Endodermal cell (in vitro differentiated cells): Measurements from ENCODE around the gene LRRC49. TPM values are rescaled to one million over a fixed set of nuclear protein-coding genes. Genes with fewer than 3 reads are reported as not detected.

ENCODE experiments used
- DNase-seq: peaks from one replicate; pipeline ENCODE4 v3.0.0-alpha.2; 2017
- H3K27ac ChIP-seq: 2 replicates; pipeline ENCODE4 v1.5.1; 2013; ENCODE audit warnings: mild to moderate bottlenecking, low read depth, low read length, moderate library complexity
- H3K27me3 ChIP-seq: 2 replicates; pipeline ENCODE4 v1.6.1; 2013; ENCODE audit warnings: mild to moderate bottlenecking, low read length, moderate library complexity; ENCODE audit not compliant: insufficient read depth, control insufficient read depth, poor library complexity, severe bottlenecking
- H3K36me3 ChIP-seq: 2 replicates; pipeline ENCODE4 v1.7.0; 2013; ENCODE audit warnings: mild to moderate bottlenecking, low read length, moderate library complexity; ENCODE audit not compliant: control insufficient read depth, insufficient read depth
- H3K4me1 ChIP-seq: one replicate; pipeline ENCODE4 v1.7.0; 2013; ENCODE audit warnings: low read length; ENCODE audit not compliant: control insufficient read depth, insufficient read depth
- H3K4me3 ChIP-seq: 2 replicates; pipeline ENCODE4 v1.5.1; 2013; ENCODE audit warnings: mild to moderate bottlenecking, low read length, moderate library complexity
- H3K9ac ChIP-seq: 2 replicates; pipeline ENCODE4 v1.6.1; 2013; ENCODE audit warnings: mild to moderate bottlenecking, low read length, moderate library complexity; ENCODE audit not compliant: poor library complexity, severe bottlenecking; ENCODE audit errors: extremely low read depth
- H3K9me3 ChIP-seq: 2 replicates; pipeline ENCODE4 v1.6.1; 2013; ENCODE audit warnings: mild to moderate bottlenecking, low read length, moderate library complexity; ENCODE audit not compliant: control insufficient read depth
- H3K27ac Mint-ChIP-seq: 2 replicates; pipeline ENCODE4 v1.8.0; 2020; ENCODE audit warnings: mixed read lengths
- H3K27me3 Mint-ChIP-seq: 2 replicates; pipeline ENCODE4 v1.8.0; 2021; ENCODE audit warnings: mild to moderate bottlenecking, mixed read lengths; ENCODE audit not compliant: insufficient read depth
- H3K36me3 Mint-ChIP-seq: 2 replicates; pipeline ENCODE4 v1.8.0; 2020; ENCODE audit warnings: low read depth, mixed read lengths
- H3K4me1 Mint-ChIP-seq: 2 replicates; pipeline ENCODE4 v1.8.0; 2020; ENCODE audit warnings: mixed read lengths
- H3K4me3 Mint-ChIP-seq: 2 replicates; pipeline ENCODE4 v1.8.0; 2020; ENCODE audit warnings: mild to moderate bottlenecking, moderate library complexity, mixed read lengths
- H3K9me3 Mint-ChIP-seq: 2 replicates; pipeline ENCODE4 v1.8.0; 2020; ENCODE audit warnings: mild to moderate bottlenecking, mixed read lengths
- CTCF ChIP-seq: fragments of 200-600 bp; sonication (generic); conservative IDR thresholded peaks from 2 replicates; pipeline ENCODE4 v1.5.0; 2021; ENCODE audit warnings: antibody characterized with exemption, mild to moderate bottlenecking
- WGBS, 2 experiments: methylation state at CpG; one replicate each; pipeline versions ENCODE4 v1.1.5 to v1.1.7; 2013; ENCODE audit warnings: missing lambda C conversion rate in 2 of 2, mixed read lengths in 1 of 2; ENCODE audit not compliant: insufficient coverage in 1 of 2, insufficient read length in 1 of 2; 5-methylcytosine and 5-hydroxymethylcytosine counted together
- total RNA-seq, 2 donors: library from RNA; stranded (reverse); fragmentation: NEBNext Ultra II Directional in 1 of 2; extraction: Animal tissue kit (Norgen Biotek cat#: 25700) in 1 of 2; gene quantifications; 2 replicates in 1 of 2; 3 replicates in 1 of 2; pipeline ENCODE4 v1.2.1, GENCODE V29; 2021

LRRC49 gene
- total RNA-seq, 2 donors from 2014 or later = 6.6 to 10.7 TPM

DNA sequence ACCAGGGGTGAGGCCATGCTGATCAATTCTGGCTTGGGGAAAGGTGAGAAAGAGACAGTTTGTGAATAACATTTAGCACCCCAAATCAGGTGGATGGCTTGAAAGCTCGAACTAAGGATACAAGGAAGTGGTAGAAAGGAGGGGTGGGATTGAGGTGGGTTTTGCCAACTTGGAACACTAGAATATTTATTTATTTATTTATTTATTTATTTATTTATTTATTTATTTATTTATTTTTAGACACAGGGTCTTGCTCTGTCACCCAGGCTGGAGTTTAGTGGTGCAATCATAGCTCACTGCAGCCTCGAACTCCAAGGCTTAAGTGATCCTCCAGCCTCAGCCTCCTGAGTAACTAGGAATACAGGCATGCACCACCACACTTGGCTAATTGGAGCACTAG, 191.6 kb downstream of the LRRC49 start:
- Histone ChIP-seq H3K9ac (no peak overlapping the region), H3K36me3 (no peaks in the 10 kb centered on the region), H3K4me1 (no peaks in the 10 kb centered on the region), H3K27ac (no peak overlapping the region), H3K27me3 (no peaks in the 10 kb centered on the region), H3K4me3 (no peak overlapping the region), H3K9me3 (no peaks in the 10 kb centered on the region)
- TF ChIP-seq CTCF = no peak
- Mint-ChIP-seq H3K4me3 (no peak overlapping the region), H3K36me3 (no peaks in the 10 kb centered on the region), H3K27me3 (peaks cover 70% of the 10 kb centered on the region), H3K4me1 (peaks cover 17% of the 10 kb centered on the region), H3K9me3 (peaks cover 15% of the 10 kb centered on the region), H3K27ac (no peak overlapping the region)
- DNase-seq = no peak
- 92 to 100% methylated on average over 1 to 2 of the region's 2 CpGs for WGBS, 2 experiments

DNA sequence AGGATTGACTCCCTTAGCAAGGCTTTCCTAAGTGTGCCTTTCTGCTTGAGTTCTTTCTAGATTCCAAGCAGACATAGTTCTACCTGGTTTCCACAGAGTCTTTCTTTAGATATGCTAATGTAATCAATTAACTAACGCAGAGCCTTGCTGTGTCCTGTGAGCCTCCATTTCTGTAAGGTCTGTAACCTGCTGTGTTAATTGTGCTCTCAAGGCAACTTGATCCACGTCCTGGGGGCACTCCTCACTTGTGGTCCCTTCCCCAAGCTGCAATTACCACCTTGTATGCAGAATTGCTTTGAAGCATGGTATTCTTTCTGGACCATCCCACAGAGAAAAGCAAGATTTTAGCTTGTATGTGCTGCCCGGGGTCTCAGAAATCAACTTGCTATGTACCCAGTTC, 193.2 kb downstream of the LRRC49 start:
- Histone ChIP-seq H3K4me1 (no peaks in the 10 kb centered on the region), H3K27me3 (no peaks in the 10 kb centered on the region), H3K9ac (no peak overlapping the region), H3K9me3 (no peaks in the 10 kb centered on the region), H3K36me3 (no peaks in the 10 kb centered on the region), H3K27ac (no peak overlapping the region), H3K4me3 (no peak overlapping the region)
- peaks cover 66% of the 10 kb centered on the region for H3K27me3 Mint-ChIP-seq
- peaks cover 10% of the 10 kb centered on the region for H3K4me1 Mint-ChIP-seq
- peak; percentile 64 for DNase-seq
- no peak overlapping the region for H3K4me3 Mint-ChIP-seq
- no peak for TF ChIP-seq CTCF
- 25 to 49% methylated on average over 2 to 3 of the region's 3 CpGs for WGBS, 2 experiments
- no peaks in the 10 kb centered on the region for H3K36me3 Mint-ChIP-seq
- H3K9me3 Mint-ChIP-seq = peaks cover 15% of the 10 kb centered on the region
- no peak overlapping the region for H3K27ac Mint-ChIP-seq

GRCh38 chr15:71088155-71088554, 195.5 kb downstream of the LRRC49 start:
- Mint-ChIP-seq H3K9me3 (peaks cover 15% of the 10 kb centered on the region), H3K27me3 (peaks cover 53% of the 10 kb centered on the region), H3K4me3 (no peak overlapping the region), H3K4me1 (peaks cover 10% of the 10 kb centered on the region), H3K36me3 (no peaks in the 10 kb centered on the region), H3K27ac (no peak overlapping the region)
- no peak overlapping the region for H3K9ac ChIP-seq
- no peaks in the 10 kb centered on the region for H3K9me3 ChIP-seq
- no peak overlapping the region for H3K27ac ChIP-seq
- no peak for DNase-seq
- no peaks in the 10 kb centered on the region for H3K27me3 ChIP-seq
- H3K36me3 ChIP-seq = no peaks in the 10 kb centered on the region
- H3K4me3 ChIP-seq = no peak overlapping the region
- TF ChIP-seq CTCF = no peak
- no peaks in the 10 kb centered on the region for H3K4me1 ChIP-seq
